Mesendoderm (in vitro differentiated cells): ENCODE measurements around the gene NRP1.
A peak's percentile ranks its signal among the peaks of the same experiment; 100 is the strongest.

Experiments
- DNase-seq: peaks from one replicate; pipeline ENCODE4 v3.0.0; 2013
- H2AK5ac ChIP-seq: 2 replicates; pipeline ENCODE4 v1.6.1; 2013; ENCODE audit warnings: low read length, inconsistent platforms
- H2BK120ac ChIP-seq: 2 replicates; pipeline ENCODE4 v1.6.1; 2013; ENCODE audit warnings: low read depth, mild to moderate bottlenecking, low read length, moderate library complexity, mixed read lengths
- H2BK15ac ChIP-seq: replicated peaks from 2 replicates; pipeline ENCODE4 v1.6.1; 2013; ENCODE audit warnings: low read depth, mild to moderate bottlenecking, moderate library complexity
- H2BK5ac ChIP-seq: 2 replicates; pipeline ENCODE4 v1.6.1; 2013; ENCODE audit warnings: low read length, inconsistent platforms
- H3K18ac ChIP-seq: 2 replicates; pipeline ENCODE4 v1.6.1; 2013; ENCODE audit warnings: mild to moderate bottlenecking, low read length, mixed read lengths
- H3K23ac ChIP-seq: one replicate; pipeline ENCODE4 v1.6.1; 2013; ENCODE audit warnings: low read length
- H3K27ac ChIP-seq: 2 replicates; pipeline ENCODE4 v1.5.1; 2013; ENCODE audit warnings: low read depth, mild to moderate bottlenecking, inconsistent platforms, low read length, moderate library complexity
- H3K27me3 ChIP-seq: 2 replicates; pipeline ENCODE4 v1.6.1; 2013; ENCODE audit warnings: low read length, control low read depth, mild to moderate bottlenecking, inconsistent platforms; ENCODE audit not compliant: insufficient read depth, poor library complexity
- H3K36me3 ChIP-seq: 2 replicates; pipeline ENCODE4 v1.6.1; 2013; ENCODE audit warnings: low read length, inconsistent platforms; ENCODE audit not compliant: control insufficient read depth, insufficient read depth
- H3K4ac ChIP-seq: one replicate; pipeline ENCODE4 v1.6.1; 2013; ENCODE audit warnings: low read depth, mild to moderate bottlenecking, low read length, moderate library complexity
- H3K4me1 ChIP-seq: 2 replicates; pipeline ENCODE4 v1.6.1; 2013; ENCODE audit warnings: low read depth, low read length, inconsistent platforms; ENCODE audit not compliant: control insufficient read depth
- H3K4me2 ChIP-seq: 2 replicates; pipeline ENCODE4 v1.6.1; 2013; ENCODE audit warnings: low read length
- H3K4me3 ChIP-seq: 2 replicates; pipeline ENCODE4 v1.5.1; 2013; ENCODE audit warnings: mild to moderate bottlenecking, low read length
- H3K56ac ChIP-seq: one replicate; pipeline ENCODE4 v1.6.1; 2013; ENCODE audit warnings: low read length
- H3K79me1 ChIP-seq: 2 replicates; pipeline ENCODE4 v1.6.1; 2013; ENCODE audit warnings: low read length, inconsistent platforms
- H3K79me2 ChIP-seq: 2 replicates; pipeline ENCODE4 v1.6.1; 2013; ENCODE audit warnings: mild to moderate bottlenecking, low read length; ENCODE audit not compliant: control insufficient read depth, insufficient read depth
- H3K9ac ChIP-seq: 2 replicates; pipeline ENCODE4 v1.6.1; 2013; ENCODE audit warnings: low read length, inconsistent platforms
- H4K5ac ChIP-seq: one replicate; pipeline ENCODE4 v1.6.1; 2013; ENCODE audit warnings: low read length
- H4K8ac ChIP-seq: one replicate; pipeline ENCODE4 v1.6.1; 2013; ENCODE audit warnings: low read depth, mild to moderate bottlenecking, control low read depth, low read length, moderate library complexity
- WGBS: extraction: QIAGEN DNeasy Blood & Tissue Kit; methylation state at CpG from one replicate; pipeline ENCODE4 v1.1.7; 2013; ENCODE audit warnings: low lambda C conversion rate, missing lambda C conversion rate; ENCODE audit not compliant: insufficient coverage; ENCODE audit errors: extremely low coverage; 5-methylcytosine and 5-hydroxymethylcytosine counted together

Gene NRP1

DNA sequence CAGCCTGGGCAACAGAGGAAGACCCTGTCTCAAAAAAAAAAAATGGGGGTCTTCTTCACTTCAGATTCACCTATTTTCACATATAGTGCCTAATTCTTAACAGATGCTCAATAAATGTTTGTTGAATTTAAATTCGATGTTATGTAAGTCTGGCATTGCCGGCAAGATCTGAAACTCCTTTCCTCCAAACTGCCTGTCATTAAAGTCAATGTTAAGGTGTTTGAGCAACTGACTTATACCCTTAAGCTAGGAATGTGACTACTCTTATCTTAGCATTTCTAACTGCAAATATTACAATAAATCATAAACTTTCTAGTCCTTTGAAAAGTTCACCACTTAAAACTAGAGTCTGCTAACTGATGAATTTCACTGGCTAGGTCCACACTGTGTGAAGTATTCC, 95.2 kb downstream of the NRP1 start:
- Histone ChIP-seq H3K18ac (peak overlapping the region; percentile 60), H3K79me2 (no peaks in the 10 kb centered on the region), H2BK120ac (peak overlapping the region; percentile 28), H3K27ac (no peak overlapping the region), H4K5ac (no peak overlapping the region), H3K4me1 (peaks cover 11% of the 10 kb centered on the region), H3K79me1 (no peaks in the 10 kb centered on the region), H3K36me3 (no peaks in the 10 kb centered on the region), H3K23ac (no peak overlapping the region), H3K4me2 (no peak overlapping the region), H4K8ac (peak overlapping the region; percentile 28), H3K27me3 (no peaks in the 10 kb centered on the region), H3K56ac (no peak overlapping the region), H2BK15ac (peak overlapping the region; percentile 92), H3K4me3 (no peak overlapping the region), H3K9ac (no peak overlapping the region), H2BK5ac (no peak overlapping the region), H2AK5ac (no peak overlapping the region), H3K4ac (no peak overlapping the region)
- no CpG with 5 or more reads among the region's 2 CpGs for WGBS
- DNase-seq, result no peak

DNA sequence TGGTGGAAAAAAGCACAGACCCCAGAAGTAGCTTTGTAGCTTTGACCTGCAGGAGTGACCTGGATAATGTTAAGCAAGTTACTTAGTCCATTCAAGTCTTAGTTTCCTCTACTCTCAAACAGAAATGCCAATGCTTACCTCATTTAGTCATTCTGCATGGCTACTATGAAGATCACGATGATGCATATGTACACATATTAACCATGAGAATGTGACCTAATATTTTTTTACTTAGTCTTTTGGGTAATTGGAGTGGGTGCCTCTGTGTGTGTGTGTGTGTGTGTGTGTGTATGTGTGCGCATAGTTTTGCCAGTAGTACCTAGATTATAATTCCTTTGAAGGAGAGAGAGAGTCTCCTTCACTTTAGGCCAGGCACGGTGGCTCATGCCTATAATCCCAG, 95.8 kb downstream of the NRP1 start:
- H3K18ac ChIP-seq, result peak overlapping the region; percentile 71
- no peak overlapping the region for H4K5ac ChIP-seq
- H3K27me3 ChIP-seq, result no peaks in the 10 kb centered on the region
- peaks cover 11% of the 10 kb centered on the region for H3K4me1 ChIP-seq
- H2AK5ac ChIP-seq, result no peak overlapping the region
- H3K23ac ChIP-seq, result no peak overlapping the region
- DNase-seq, result no peak
- no peak overlapping the region for H3K27ac ChIP-seq
- H3K36me3 ChIP-seq, result no peaks in the 10 kb centered on the region
- H4K8ac ChIP-seq, result no peak overlapping the region
- no peak overlapping the region for H2BK5ac ChIP-seq
- H3K9ac ChIP-seq, result no peak overlapping the region
- peak overlapping the region; percentile 70 for H2BK120ac ChIP-seq
- no peak overlapping the region for H3K4ac ChIP-seq
- WGBS, result no CpG with 5 or more reads among the region's 3 CpGs
- H2BK15ac ChIP-seq, result no peak overlapping the region
- H3K79me2 ChIP-seq, result no peaks in the 10 kb centered on the region
- no peak overlapping the region for H3K56ac ChIP-seq
- H3K4me3 ChIP-seq, result no peak overlapping the region
- H3K79me1 ChIP-seq, result no peaks in the 10 kb centered on the region
- H3K4me2 ChIP-seq, result no peak overlapping the region

DNA sequence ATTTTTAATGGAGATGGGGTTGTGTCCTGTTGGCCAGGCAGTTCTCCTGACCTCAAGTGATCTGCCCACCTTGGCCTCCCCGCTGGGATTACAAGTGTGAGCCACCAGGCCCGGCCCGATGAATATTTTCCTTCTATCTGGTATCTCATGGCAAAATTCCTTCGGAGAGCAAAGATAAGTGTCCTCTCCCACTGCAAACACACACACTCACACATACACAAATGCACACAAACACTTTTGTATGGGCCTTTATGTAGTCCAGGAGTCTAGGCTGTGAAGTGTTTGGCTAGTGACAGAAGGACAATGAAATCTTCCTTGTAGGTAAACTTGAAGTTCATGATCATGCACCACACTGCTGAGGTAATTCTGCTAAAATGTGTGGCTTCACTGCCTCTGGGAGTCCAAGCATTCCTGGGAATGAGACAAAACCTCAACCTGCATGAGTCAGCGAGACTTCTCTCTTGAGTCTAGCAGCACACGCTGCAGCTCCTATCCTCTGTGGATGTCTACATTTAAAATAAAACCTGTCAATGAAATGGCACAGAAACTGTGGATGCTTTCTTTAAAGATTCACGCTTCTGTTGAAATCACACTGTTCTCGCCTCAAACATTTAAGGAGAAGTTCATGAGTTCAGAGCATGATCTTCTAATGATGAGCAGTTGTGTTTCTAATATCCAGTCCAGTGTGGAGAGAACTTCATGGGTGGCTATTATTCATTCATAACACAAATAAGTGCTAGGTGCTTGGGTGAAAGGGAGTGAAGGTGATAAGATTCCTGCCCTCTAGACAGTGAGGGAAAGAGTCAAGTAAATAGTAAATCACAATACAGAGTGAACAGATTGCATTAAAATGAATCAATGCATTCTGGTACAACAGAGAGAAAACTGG, 96.5 kb downstream of the NRP1 start:
- Histone ChIP-seq H3K27me3 (no peaks in the 10 kb centered on the region), H3K79me1 (no peaks in the 10 kb centered on the region), H3K4me3 (no peak overlapping the region), H4K5ac (no peak overlapping the region), H3K9ac (no peak overlapping the region), H3K18ac (peak overlapping the region; percentile 71), H3K23ac (no peak overlapping the region), H3K4me2 (no peak overlapping the region), H3K27ac (peak overlapping the region; percentile 52), H2AK5ac (no peak overlapping the region), H2BK5ac (peak overlapping the region; percentile 0), H3K4me1 (peaks cover 13% of the 10 kb centered on the region), H2BK15ac (no peak overlapping the region), H3K56ac (no peak overlapping the region), H4K8ac (peak overlapping the region; percentile 57), H2BK120ac (peak overlapping the region; percentile 70), H3K4ac (peak overlapping the region; percentile 76), H3K36me3 (no peaks in the 10 kb centered on the region), H3K79me2 (no peaks in the 10 kb centered on the region)
- no CpG with 5 or more reads among the region's 8 CpGs for WGBS
- DNase-seq, result peak; percentile 93

DNA sequence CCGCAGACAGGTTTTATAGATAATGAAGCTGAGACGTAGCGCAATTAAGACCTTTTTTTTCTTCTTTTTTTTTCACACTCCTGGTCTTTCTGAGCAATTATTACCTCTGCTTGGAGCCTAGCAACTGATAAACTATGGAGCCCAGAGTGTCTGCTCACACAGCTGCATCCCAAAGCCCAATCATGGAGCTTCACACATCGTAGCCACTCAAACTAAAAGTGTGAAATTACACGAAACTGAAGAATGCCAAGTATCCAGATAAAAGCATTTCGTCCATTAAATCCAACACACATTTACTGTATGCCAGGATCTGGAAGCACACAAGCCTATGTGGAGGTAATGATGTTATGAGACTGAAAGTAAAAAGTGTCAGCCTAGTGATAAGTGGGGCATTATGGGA, 97.6 kb downstream of the NRP1 start:
- Histone ChIP-seq H3K27ac (peak overlapping the region; percentile 52), H3K4ac (no peak overlapping the region)

DNA sequence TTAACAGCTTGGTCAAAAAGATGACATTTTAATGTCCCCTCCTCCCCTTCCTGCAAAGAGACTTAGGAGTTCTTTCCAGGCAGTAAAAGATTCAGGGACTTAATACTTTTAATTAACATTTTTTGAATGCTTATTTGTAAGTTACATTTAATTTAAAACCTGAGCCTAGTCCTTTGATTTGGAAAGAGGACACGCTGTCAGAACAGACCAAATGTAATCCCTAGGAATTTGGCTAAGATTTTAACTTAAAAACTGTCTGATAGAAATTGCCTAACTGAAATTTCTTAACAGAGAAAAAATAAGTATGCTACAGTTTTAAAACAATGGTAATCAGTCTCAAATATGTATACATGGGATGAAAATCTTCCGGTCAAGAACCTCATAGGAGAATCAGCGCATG, 98.5 kb downstream of the NRP1 start:
- H3K4me2 ChIP-seq, result no peak overlapping the region
- H3K4me3 ChIP-seq, result no peak overlapping the region
- peaks cover 13% of the 10 kb centered on the region for H3K4me1 ChIP-seq
- no peaks in the 10 kb centered on the region for H3K27me3 ChIP-seq
- H3K27ac ChIP-seq, result no peak overlapping the region
- H3K79me2 ChIP-seq, result no peaks in the 10 kb centered on the region
- no peak for DNase-seq
- H3K9ac ChIP-seq, result no peak overlapping the region
- WGBS, result no CpG with 5 or more reads among the region's 3 CpGs
- H2BK120ac ChIP-seq, result peak overlapping the region; percentile 23
- no peaks in the 10 kb centered on the region for H3K36me3 ChIP-seq
- no peak overlapping the region for H2BK5ac ChIP-seq
- peak overlapping the region; percentile 36 for H2BK15ac ChIP-seq
- no peak overlapping the region for H3K56ac ChIP-seq
- no peak overlapping the region for H4K8ac ChIP-seq
- no peak overlapping the region for H4K5ac ChIP-seq
- no peaks in the 10 kb centered on the region for H3K79me1 ChIP-seq
- no peak overlapping the region for H3K23ac ChIP-seq
- H3K18ac ChIP-seq, result peak overlapping the region; percentile 94
- H2AK5ac ChIP-seq, result no peak overlapping the region
- no peak overlapping the region for H3K4ac ChIP-seq

More for the DNA sequence above, 97.6 kb downstream of the NRP1 start:
- H3K18ac ChIP-seq, result no peak overlapping the region
- no peak overlapping the region for H3K56ac ChIP-seq
- H2AK5ac ChIP-seq, result no peak overlapping the region
- no peaks in the 10 kb centered on the region for H3K27me3 ChIP-seq
- H2BK5ac ChIP-seq, result no peak overlapping the region
- WGBS, result no CpG with 5 or more reads among the region's 6 CpGs
- H3K4me1 ChIP-seq, result peaks cover 13% of the 10 kb centered on the region
- H3K4me2 ChIP-seq, result no peak overlapping the region
- H3K79me2 ChIP-seq, result no peaks in the 10 kb centered on the region
- no peak overlapping the region for H2BK15ac ChIP-seq
- no peak overlapping the region for H3K4me3 ChIP-seq
- no peak overlapping the region for H4K5ac ChIP-seq
- no peak overlapping the region for H3K23ac ChIP-seq
- peak; percentile 96 for DNase-seq
- no peak overlapping the region for H4K8ac ChIP-seq
- no peaks in the 10 kb centered on the region for H3K79me1 ChIP-seq
- no peak overlapping the region for H2BK120ac ChIP-seq
- H3K9ac ChIP-seq, result no peak overlapping the region
- no peaks in the 10 kb centered on the region for H3K36me3 ChIP-seq
